Left renal cortex interstitium (tissue), 4 donors: ENCODE results near the gene TUSC2. TPM values are rescaled to one million over a fixed set of nuclear protein-coding genes. Genes with fewer than 3 reads are reported as not detected.
"Not testable (repeated sequence)": the region's sequence is repeated elsewhere in the genome, so short reads cannot be mapped to it uniquely, and the experiment has no call there.

ENCODE experiments used
- DNase-seq, 4 donors: peaks; one replicate each; pipeline ENCODE4 v3.0.0-alpha.2; 2013; ENCODE audit warnings: low read depth in 4 of 4, low spot score in 2 of 4, missing footprints in 1 of 4
- polyA plus RNA-seq, 4 donors: library from polyadenylated mRNA; unstranded; fragments of 120-200 nt; gene quantifications; one replicate each; pipeline ENCODE4 v1.2.1, GENCODE V29; 2013; ENCODE audit not compliant: insufficient read length in 4 of 4

TUSC2 gene
- polyA plus RNA-seq, 4 donors = 23.8 to 32.6 (median 25.6) TPM

GRCh38 chr3:50319894-50320625 lies 8.0 kb downstream of the TUSC2 start:
- no peak for DNase-seq

GRCh38 chr3:50319181-50319893 lies 8.7 kb downstream of the TUSC2 start:
- DNase-seq = no peak

GRCh38 chr3:50318615-50319014 lies 9.4 kb downstream of the TUSC2 start:
- DNase-seq = no peak

- no peak for DNase-seq
Measured at GRCh38 chr3:50318163-50318562, 9.9 kb downstream of the TUSC2 start.

GRCh38 chr3:50317300-50317699 lies 10.7 kb downstream of the TUSC2 start:
- no peak for DNase-seq

GRCh38 chr3:50316657-50317242 lies 11.3 kb downstream of the TUSC2 start:
- DNase-seq = no peak

GRCh38 chr3:50314816-50315215 lies 13.2 kb downstream of the TUSC2 start:
- DNase-seq = no peak

- DNase-seq = no peak
Measured at GRCh38 chr3:50314342-50314741, 13.7 kb downstream of the TUSC2 start.

- DNase-seq = not testable (repeated sequence)
Measured at GRCh38 chr3:50312041-50312440, 16.0 kb downstream of the TUSC2 start.

GRCh38 chr3:50304601-50305000 lies 23.4 kb downstream of the TUSC2 start:
- DNase-seq = no peak

GRCh38 chr3:50303013-50303815 lies 24.8 kb downstream of the TUSC2 start, which contains the start of gene HYAL1:
Gene HYAL1 (minus strand): TSS chr3:50303574. CDS start chr3:50302956, 618 bp downstream.
- no peak for DNase-seq

- no peak for DNase-seq
Measured at GRCh38 chr3:50302095-50303012, 25.7 kb downstream of the TUSC2 start.

- no peak for DNase-seq
Measured at GRCh38 chr3:50300681-50301254, 27.3 kb downstream of the TUSC2 start.

GRCh38 chr3:50299929-50300680 lies 27.9 kb downstream of the TUSC2 start:
- no peak for DNase-seq

GRCh38 chr3:50299638-50299928 lies 28.4 kb downstream of the TUSC2 start:
- peak in 1 of 4 donors; percentile 56 for DNase-seq

- peak; percentile 97 to 99 (median 99) for DNase-seq
Measured at GRCh38 chr3:50298836-50299637, 29.0 kb downstream of the TUSC2 start, which contains the start of the genes HYAL3 and NAA80. Gene HYAL3 (minus strand): TSS chr3:50299405. CDS start chr3:50295602, 3,803 bp downstream. Gene NAA80 (minus strand): TSS chr3:50299405. CDS start chr3:50297463, 1,942 bp downstream.

GRCh38 chr3:50297896-50298725 lies 29.9 kb downstream of the TUSC2 start:
- no peak for DNase-seq
